Mesendoderm (in vitro differentiated cells): Measurements from ENCODE around the gene SDF4.

ENCODE experiments used
- DNase-seq: peaks from one replicate; pipeline ENCODE4 v3.0.0; 2013
- H2AK5ac ChIP-seq: 2 replicates; pipeline ENCODE4 v1.6.1; 2013; ENCODE audit warnings: low read length, inconsistent platforms
- H2BK120ac ChIP-seq: 2 replicates; pipeline ENCODE4 v1.6.1; 2013; ENCODE audit warnings: low read depth, mild to moderate bottlenecking, low read length, moderate library complexity, mixed read lengths
- H2BK15ac ChIP-seq: replicated peaks from 2 replicates; pipeline ENCODE4 v1.6.1; 2013; ENCODE audit warnings: low read depth, mild to moderate bottlenecking, moderate library complexity
- H2BK5ac ChIP-seq: 2 replicates; pipeline ENCODE4 v1.6.1; 2013; ENCODE audit warnings: low read length, inconsistent platforms
- H3K18ac ChIP-seq: 2 replicates; pipeline ENCODE4 v1.6.1; 2013; ENCODE audit warnings: mild to moderate bottlenecking, low read length, mixed read lengths
- H3K23ac ChIP-seq: one replicate; pipeline ENCODE4 v1.6.1; 2013; ENCODE audit warnings: low read length
- H3K27ac ChIP-seq: 2 replicates; pipeline ENCODE4 v1.5.1; 2013; ENCODE audit warnings: low read depth, mild to moderate bottlenecking, inconsistent platforms, low read length, moderate library complexity
- H3K27me3 ChIP-seq: 2 replicates; pipeline ENCODE4 v1.6.1; 2013; ENCODE audit warnings: low read length, control low read depth, mild to moderate bottlenecking, inconsistent platforms; ENCODE audit not compliant: insufficient read depth, poor library complexity
- H3K36me3 ChIP-seq: 2 replicates; pipeline ENCODE4 v1.6.1; 2013; ENCODE audit warnings: low read length, inconsistent platforms; ENCODE audit not compliant: control insufficient read depth, insufficient read depth
- H3K4ac ChIP-seq: one replicate; pipeline ENCODE4 v1.6.1; 2013; ENCODE audit warnings: low read depth, mild to moderate bottlenecking, low read length, moderate library complexity
- H3K4me1 ChIP-seq: 2 replicates; pipeline ENCODE4 v1.6.1; 2013; ENCODE audit warnings: low read depth, low read length, inconsistent platforms; ENCODE audit not compliant: control insufficient read depth
- H3K4me2 ChIP-seq: 2 replicates; pipeline ENCODE4 v1.6.1; 2013; ENCODE audit warnings: low read length
- H3K4me3 ChIP-seq: 2 replicates; pipeline ENCODE4 v1.5.1; 2013; ENCODE audit warnings: mild to moderate bottlenecking, low read length
- H3K56ac ChIP-seq: one replicate; pipeline ENCODE4 v1.6.1; 2013; ENCODE audit warnings: low read length
- H3K79me1 ChIP-seq: 2 replicates; pipeline ENCODE4 v1.6.1; 2013; ENCODE audit warnings: low read length, inconsistent platforms
- H3K79me2 ChIP-seq: 2 replicates; pipeline ENCODE4 v1.6.1; 2013; ENCODE audit warnings: mild to moderate bottlenecking, low read length; ENCODE audit not compliant: control insufficient read depth, insufficient read depth
- H3K9ac ChIP-seq: 2 replicates; pipeline ENCODE4 v1.6.1; 2013; ENCODE audit warnings: low read length, inconsistent platforms
- H4K5ac ChIP-seq: one replicate; pipeline ENCODE4 v1.6.1; 2013; ENCODE audit warnings: low read length
- H4K8ac ChIP-seq: one replicate; pipeline ENCODE4 v1.6.1; 2013; ENCODE audit warnings: low read depth, mild to moderate bottlenecking, control low read depth, low read length, moderate library complexity
- WGBS: extraction: QIAGEN DNeasy Blood & Tissue Kit; methylation state at CpG from one replicate; pipeline ENCODE4 v1.1.7; 2013; ENCODE audit warnings: low lambda C conversion rate, missing lambda C conversion rate; ENCODE audit not compliant: insufficient coverage; ENCODE audit errors: extremely low coverage; 5-methylcytosine and 5-hydroxymethylcytosine counted together

Gene SDF4

GRCh38 chr1:1212780-1213344 is 18.9 kb downstream of the SDF4 start:
- WGBS = no CpG with 5 or more reads among the region's 24 CpGs
- Histone ChIP-seq H3K27me3 (no peaks in the 10 kb centered on the region), H2BK15ac (no peak overlapping the region), H3K4me2 (no peak overlapping the region), H4K5ac (no peak overlapping the region), H4K8ac (no peak overlapping the region), H3K18ac (no peak overlapping the region), H2AK5ac (no peak overlapping the region), H3K4me3 (no peak overlapping the region), H3K4me1 (no peaks in the 10 kb centered on the region), H2BK120ac (no peak overlapping the region), H3K23ac (no peak overlapping the region), H3K79me1 (no peaks in the 10 kb centered on the region), H3K36me3 (no peaks in the 10 kb centered on the region), H3K9ac (no peak overlapping the region), H3K27ac (no peak overlapping the region), H3K56ac (no peak overlapping the region), H2BK5ac (no peak overlapping the region), H3K4ac (no peak overlapping the region), H3K79me2 (no peaks in the 10 kb centered on the region)
- DNase-seq = no peak

DNA sequence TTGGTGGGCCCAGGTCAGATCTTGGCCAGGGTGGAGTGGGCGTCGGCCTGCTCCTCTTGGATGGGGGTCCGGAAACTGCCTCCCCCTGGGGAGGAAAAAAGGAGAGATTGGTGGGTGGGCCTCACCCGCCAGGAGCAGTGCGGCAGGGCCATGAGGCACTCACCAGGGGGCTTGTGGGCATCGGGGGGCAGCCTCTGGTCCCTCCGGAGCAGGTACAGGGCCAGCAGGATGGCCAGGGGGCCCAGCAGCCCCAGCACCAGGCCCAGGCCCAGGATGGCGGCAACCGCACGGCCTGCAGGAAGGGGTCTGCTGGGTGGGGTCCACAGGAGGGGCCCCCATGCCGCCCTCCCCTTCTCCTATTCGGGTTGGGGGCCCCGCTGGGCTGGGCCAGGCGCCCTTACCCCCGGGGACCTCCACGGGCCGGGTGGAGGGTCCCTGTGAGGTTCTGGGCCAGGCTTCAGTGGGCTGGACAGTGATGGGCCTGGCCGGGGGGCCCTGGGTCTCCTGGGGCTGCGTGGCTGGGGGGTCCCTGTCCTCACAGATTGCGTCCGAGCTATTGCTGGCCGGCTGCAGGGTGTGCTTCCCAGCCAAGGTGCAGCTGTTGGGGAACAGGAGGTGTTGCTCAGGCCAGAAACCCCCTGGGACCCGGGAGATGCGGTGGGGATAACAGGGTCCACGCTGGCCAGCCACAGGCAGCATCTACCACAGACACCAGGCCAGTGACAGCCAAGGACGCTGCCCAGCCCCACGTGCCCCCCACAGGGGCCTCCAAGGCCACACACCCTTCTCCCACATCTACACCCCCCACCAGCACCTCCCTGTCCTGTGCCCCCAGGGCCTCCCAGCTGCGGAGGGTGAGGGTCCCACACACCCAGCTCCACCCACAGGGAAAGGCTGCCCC is 20.0 kb downstream of the SDF4 start:
- Histone ChIP-seq H4K8ac (no peak overlapping the region), H3K18ac (no peak overlapping the region), H3K27ac (no peak overlapping the region), H3K4me3 (no peak overlapping the region), H2BK15ac (no peak overlapping the region), H3K79me1 (no peaks in the 10 kb centered on the region), H3K4ac (no peak overlapping the region), H3K27me3 (no peaks in the 10 kb centered on the region), H3K79me2 (no peaks in the 10 kb centered on the region), H3K56ac (no peak overlapping the region), H3K36me3 (no peaks in the 10 kb centered on the region), H2BK5ac (no peak overlapping the region), H3K4me1 (no peaks in the 10 kb centered on the region), H2BK120ac (no peak overlapping the region), H3K23ac (no peak overlapping the region), H3K9ac (no peak overlapping the region), H2AK5ac (no peak overlapping the region), H3K4me2 (no peak overlapping the region), H4K5ac (no peak overlapping the region)
- no CpG with 5 or more reads among the region's 28 CpGs for WGBS
- DNase-seq = no peak

GRCh38 chr1:1210726-1211540 is 20.9 kb downstream of the SDF4 start:
- WGBS = no CpG with 5 or more reads among the region's 31 CpGs
- no peak overlapping the region for H3K4ac ChIP-seq

DNA sequence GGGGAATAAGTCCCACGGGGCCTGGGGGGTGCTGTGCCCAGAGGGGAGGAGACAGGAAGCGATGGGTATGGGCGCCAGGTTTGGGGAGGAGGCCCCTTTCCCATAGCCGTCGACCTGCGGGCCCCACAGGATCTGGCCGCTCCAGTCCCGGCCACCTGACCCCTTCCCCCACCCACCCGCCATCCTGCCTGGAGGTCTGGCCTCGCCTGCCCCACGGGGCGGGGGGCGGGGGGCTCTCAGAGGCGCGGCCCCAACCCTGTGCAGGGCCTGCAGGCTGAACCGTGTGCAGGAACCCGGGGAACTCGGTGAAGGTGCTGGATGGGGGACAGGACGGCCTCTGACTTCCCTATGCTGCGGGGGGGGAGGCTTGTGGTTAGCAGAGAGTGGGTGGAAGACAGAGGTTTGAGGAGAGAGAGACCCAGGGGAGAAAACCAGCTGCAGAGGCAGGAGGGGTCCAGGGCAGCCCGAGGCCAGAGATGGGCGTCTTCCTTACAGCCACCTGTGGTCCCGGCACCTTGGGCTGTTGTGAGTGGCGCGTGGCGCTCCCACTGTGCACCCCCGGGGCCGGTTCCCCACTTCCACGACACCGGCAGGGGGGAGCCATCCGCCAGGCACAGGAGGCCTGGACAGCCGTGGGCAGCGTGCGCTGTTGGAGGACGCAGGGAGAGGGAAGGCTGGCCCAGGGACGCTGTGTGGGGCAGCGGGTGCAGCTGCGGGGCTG is 22.9 kb downstream of the SDF4 start:
- no peak overlapping the region for H3K9ac ChIP-seq
- H4K8ac ChIP-seq = no peak overlapping the region
- no peak overlapping the region for H3K18ac ChIP-seq
- H2BK5ac ChIP-seq = no peak overlapping the region
- H3K27me3 ChIP-seq = no peaks in the 10 kb centered on the region
- H3K79me1 ChIP-seq = no peaks in the 10 kb centered on the region
- H2BK120ac ChIP-seq = no peak overlapping the region
- no peak overlapping the region for H3K4me3 ChIP-seq
- H3K27ac ChIP-seq = no peak overlapping the region
- H3K4me2 ChIP-seq = no peak overlapping the region
- no peaks in the 10 kb centered on the region for H3K4me1 ChIP-seq
- H2BK15ac ChIP-seq = no peak overlapping the region
- no peak overlapping the region for H4K5ac ChIP-seq
- H2AK5ac ChIP-seq = no peak overlapping the region
- no peak overlapping the region for H3K4ac ChIP-seq
- H3K56ac ChIP-seq = no peak overlapping the region
- no peak for DNase-seq
- H3K36me3 ChIP-seq = no peaks in the 10 kb centered on the region
- no peaks in the 10 kb centered on the region for H3K79me2 ChIP-seq
- H3K23ac ChIP-seq = no peak overlapping the region
- no CpG with 5 or more reads among the region's 38 CpGs for WGBS

More at GRCh38 chr1:1210726-1211540, 20.9 kb downstream of the SDF4 start:
- Histone ChIP-seq H2BK15ac (no peak overlapping the region), H3K18ac (no peak overlapping the region), H3K79me2 (no peaks in the 10 kb centered on the region), H4K8ac (no peak overlapping the region), H2AK5ac (no peak overlapping the region), H3K4me3 (no peak overlapping the region), H4K5ac (no peak overlapping the region), H3K27me3 (no peaks in the 10 kb centered on the region), H3K9ac (no peak overlapping the region), H3K56ac (no peak overlapping the region), H3K23ac (no peak overlapping the region), H2BK5ac (no peak overlapping the region), H3K4me1 (no peaks in the 10 kb centered on the region), H3K79me1 (no peaks in the 10 kb centered on the region), H3K27ac (no peak overlapping the region), H3K36me3 (no peaks in the 10 kb centered on the region), H2BK120ac (no peak overlapping the region), H3K4me2 (no peak overlapping the region)
- DNase-seq = no peak

GRCh38 chr1:1207571-1207892 is 24.3 kb downstream of the SDF4 start:
- Histone ChIP-seq H2BK15ac (no peak overlapping the region), H3K4ac (no peak overlapping the region), H3K27ac (no peak overlapping the region), H3K27me3 (no peaks in the 10 kb centered on the region), H3K79me1 (no peaks in the 10 kb centered on the region), H4K5ac (no peak overlapping the region), H2BK120ac (no peak overlapping the region), H2BK5ac (no peak overlapping the region), H4K8ac (no peak overlapping the region), H3K23ac (no peak overlapping the region), H3K4me2 (no peak overlapping the region), H3K4me1 (no peaks in the 10 kb centered on the region), H3K79me2 (no peaks in the 10 kb centered on the region), H3K56ac (no peak overlapping the region), H3K18ac (no peak overlapping the region), H3K9ac (no peak overlapping the region), H3K36me3 (no peaks in the 10 kb centered on the region), H2AK5ac (no peak overlapping the region), H3K4me3 (no peak overlapping the region)
- DNase-seq = no peak
- WGBS = no CpG with 5 or more reads among the region's 11 CpGs
